ENCODE data around the gene TRAPPC8.
"Not testable (repeated sequence)": the region's sequence is repeated elsewhere in the genome, so short reads cannot be mapped to it uniquely, and the experiment has no call there.

Gene TRAPPC8

GRCh38 chr18:31942999-31943877 lies at the start of gene TRAPPC8:
Gene TRAPPC8 (minus strand): TSS chr18:31943128. CDS start chr18:31942764, 364 bp downstream.
- peak; percentile 99 for DNase-seq

GRCh38 chr18:31990823-31991222 lies 47.9 kb upstream of the TRAPPC8 start:
- DNase-seq, result no peak

GRCh38 chr18:31983976-31984375 lies 41.0 kb upstream of the TRAPPC8 start:
- DNase-seq, result no peak

- no peak for DNase-seq
These were observed 40.1 kb upstream of the TRAPPC8 start for GRCh38 chr18:31983020-31983419.

GRCh38 chr18:31980863-31981262 lies 37.9 kb upstream of the TRAPPC8 start:
- DNase-seq, result no peak

- no peak for DNase-seq
These were observed 36.8 kb upstream of the TRAPPC8 start for GRCh38 chr18:31979714-31980113.

GRCh38 chr18:31978616-31979015 lies 35.7 kb upstream of the TRAPPC8 start:
- no peak for DNase-seq

- DNase-seq, result peak; percentile 8
These were observed 34.4 kb upstream of the TRAPPC8 start for GRCh38 chr18:31977270-31977872.

- no peak for DNase-seq
These were observed 33.3 kb upstream of the TRAPPC8 start for GRCh38 chr18:31976242-31976641.

GRCh38 chr18:31973929-31974546 lies 31.1 kb upstream of the TRAPPC8 start:
- no peak for DNase-seq

- no peak for DNase-seq
These were observed 27.7 kb upstream of the TRAPPC8 start for GRCh38 chr18:31970617-31971016.

GRCh38 chr18:31965316-31965970 lies 22.5 kb upstream of the TRAPPC8 start:
- no peak for DNase-seq

GRCh38 chr18:31957728-31958127 lies 14.8 kb upstream of the TRAPPC8 start:
- no peak for DNase-seq

GRCh38 chr18:31954349-31954748 lies 11.4 kb upstream of the TRAPPC8 start:
- peak; percentile 5 for DNase-seq

- not testable (repeated sequence) for DNase-seq
These were observed 10.8 kb upstream of the TRAPPC8 start for GRCh38 chr18:31953699-31954098.

- DNase-seq, result no peak
These were observed 9.3 kb upstream of the TRAPPC8 start for GRCh38 chr18:31952223-31952622.

- DNase-seq, result no peak
These were observed 7.7 kb upstream of the TRAPPC8 start for GRCh38 chr18:31950583-31950982.

GRCh38 chr18:31948349-31948748 lies 5.4 kb upstream of the TRAPPC8 start:
- not testable (repeated sequence) for DNase-seq

- DNase-seq, result no peak
These were observed 3.5 kb upstream of the TRAPPC8 start for GRCh38 chr18:31946305-31947046.

GRCh38 chr18:31943878-31944816 lies 1.2 kb upstream of the TRAPPC8 start:
- DNase-seq, result no peak

GRCh38 chr18:31942291-31942998 lies 483 bp downstream of the TRAPPC8 start:
- peak; percentile 35 for DNase-seq

Measured in HCEC 1CT (cell line).